BLaER1 (cell line): ENCODE results near the gene CCL13.

Source experiments
- H3K27ac ChIP-seq: shearing (Covaris generic); formaldehyde crosslinking; 2 replicates; pipeline ENCODE4 v1.8.1; 2022
- H3K27me3 ChIP-seq: shearing (Covaris generic); formaldehyde crosslinking; 2 replicates; pipeline ENCODE4 v1.8.1; 2022
- H3K36me3 ChIP-seq: shearing (Covaris generic); formaldehyde crosslinking; 2 replicates; pipeline ENCODE4 v1.8.1; 2022
- H3K4me1 ChIP-seq: shearing (Covaris generic); formaldehyde crosslinking; 2 replicates; pipeline ENCODE4 v1.8.1; 2022
- H3K4me2 ChIP-seq: shearing (Covaris generic); formaldehyde crosslinking; 2 replicates; pipeline ENCODE4 v1.8.1; 2022
- H3K4me3 ChIP-seq: shearing (Covaris generic); formaldehyde crosslinking; 2 replicates; pipeline ENCODE4 v1.8.1; 2022
- H3K9ac ChIP-seq: shearing (Covaris generic); formaldehyde crosslinking; 2 replicates; pipeline ENCODE4 v1.8.1; 2022
- H3K9me3 ChIP-seq: shearing (Covaris generic); formaldehyde crosslinking; 2 replicates; pipeline ENCODE4 v1.8.1; 2022
- H4K20me1 ChIP-seq: shearing (Covaris generic); formaldehyde crosslinking; 2 replicates; pipeline ENCODE4 v1.8.1; 2022
- Cebpa-rat ChIP-seq: shearing (Covaris generic); IDR thresholded peaks from 2 replicates; pipeline ENCODE4 v1.8.1; 2022

Gene CCL13

GRCh38 chr17:34337701-34338100, 18.6 kb upstream of the CCL13 start:
- H3K27ac ChIP-seq: no peak overlapping the region
- H3K36me3 ChIP-seq: no peaks in the 10 kb centered on the region
- peak overlapping the region; percentile 22; the same call in 1 of the 2 replicates for H3K4me2 ChIP-seq
- no peak overlapping the region for H3K4me3 ChIP-seq
- no peak for TF ChIP-seq Cebpa-rat
- H3K9ac ChIP-seq: no peak overlapping the region
- no peaks in the 10 kb centered on the region for H3K27me3 ChIP-seq
- peaks cover 8% of the 10 kb centered on the region; the same call in 1 of the 2 replicates for H3K4me1 ChIP-seq
- H3K9me3 ChIP-seq: no peaks in the 10 kb centered on the region
- H4K20me1 ChIP-seq: no peaks in the 10 kb centered on the region

- H3K4me1 ChIP-seq: peaks cover 8% of the 10 kb centered on the region; the same call in 1 of the 2 replicates
- H3K4me2 ChIP-seq: no peak overlapping the region
Measured at GRCh38 chr17:34339138-34339770, 17.0 kb upstream of the CCL13 start.

GRCh38 chr17:34341916-34342315, 14.4 kb upstream of the CCL13 start:
- Histone ChIP-seq H3K36me3 (no peaks in the 10 kb centered on the region), H3K4me1 (peaks cover 8% of the 10 kb centered on the region; the same call in 1 of the 2 replicates), H3K9ac (no peak overlapping the region), H3K27ac (no peak overlapping the region), H4K20me1 (no peaks in the 10 kb centered on the region), H3K4me2 (no peak overlapping the region), H3K4me3 (no peak overlapping the region), H3K27me3 (no peaks in the 10 kb centered on the region), H3K9me3 (no peaks in the 10 kb centered on the region)
- no peak for TF ChIP-seq Cebpa-rat

More at GRCh38 chr17:34339138-34339770, 17.0 kb upstream of the CCL13 start:
- Histone ChIP-seq H3K27me3 (no peaks in the 10 kb centered on the region), H3K9me3 (no peaks in the 10 kb centered on the region), H3K27ac (no peak overlapping the region), H3K36me3 (no peaks in the 10 kb centered on the region), H4K20me1 (no peaks in the 10 kb centered on the region), H3K4me3 (no peak overlapping the region), H3K9ac (no peak overlapping the region)
- TF ChIP-seq Cebpa-rat: no peak

- Histone ChIP-seq H3K9ac (no peak overlapping the region), H3K27ac (no peak overlapping the region), H3K4me2 (no peak overlapping the region), H3K9me3 (no peaks in the 10 kb centered on the region), H4K20me1 (no peaks in the 10 kb centered on the region), H3K4me3 (no peak overlapping the region), H3K27me3 (no peaks in the 10 kb centered on the region), H3K36me3 (no peaks in the 10 kb centered on the region), H3K4me1 (no peaks in the 10 kb centered on the region)
- TF ChIP-seq Cebpa-rat: no peak
Measured at GRCh38 chr17:34347063-34347462, 9.2 kb upstream of the CCL13 start.

- Histone ChIP-seq H3K4me3 (no peak overlapping the region), H4K20me1 (no peaks in the 10 kb centered on the region), H3K27ac (no peak overlapping the region), H3K27me3 (no peaks in the 10 kb centered on the region), H3K36me3 (no peaks in the 10 kb centered on the region), H3K9ac (no peak overlapping the region), H3K4me1 (no peaks in the 10 kb centered on the region), H3K9me3 (no peaks in the 10 kb centered on the region), H3K4me2 (no peak overlapping the region)
- TF ChIP-seq Cebpa-rat: no peak
Measured at GRCh38 chr17:34349751-34350150, 6.5 kb upstream of the CCL13 start.

- H3K9ac ChIP-seq: no peak overlapping the region
- H3K27ac ChIP-seq: no peak overlapping the region
- no peaks in the 10 kb centered on the region for H3K9me3 ChIP-seq
- no peaks in the 10 kb centered on the region for H3K27me3 ChIP-seq
- no peaks in the 10 kb centered on the region for H3K36me3 ChIP-seq
- H3K4me2 ChIP-seq: no peak overlapping the region
- TF ChIP-seq Cebpa-rat: no peak
- no peak overlapping the region for H3K4me3 ChIP-seq
- no peaks in the 10 kb centered on the region for H3K4me1 ChIP-seq
- H4K20me1 ChIP-seq: no peaks in the 10 kb centered on the region
Measured at GRCh38 chr17:34351096-34351495, 5.2 kb upstream of the CCL13 start.

- H3K36me3 ChIP-seq: no peaks in the 10 kb centered on the region
- H3K4me3 ChIP-seq: no peak overlapping the region
- no peaks in the 10 kb centered on the region for H3K9me3 ChIP-seq
- no peaks in the 10 kb centered on the region for H3K27me3 ChIP-seq
- H3K9ac ChIP-seq: no peak overlapping the region
- no peak for TF ChIP-seq Cebpa-rat
- H3K27ac ChIP-seq: no peak overlapping the region
- H4K20me1 ChIP-seq: no peaks in the 10 kb centered on the region
- no peaks in the 10 kb centered on the region for H3K4me1 ChIP-seq
- H3K4me2 ChIP-seq: no peak overlapping the region
Measured at GRCh38 chr17:34352191-34352590, 4.1 kb upstream of the CCL13 start.

GRCh38 chr17:34354637-34355036, 1.6 kb upstream of the CCL13 start:
- H3K4me2 ChIP-seq: no peak overlapping the region
- H3K4me3 ChIP-seq: no peak overlapping the region
- H3K27ac ChIP-seq: no peak overlapping the region
- no peaks in the 10 kb centered on the region for H3K36me3 ChIP-seq
- H3K4me1 ChIP-seq: peaks cover 3% of the 10 kb centered on the region
- no peak overlapping the region for H3K9ac ChIP-seq
- no peak for TF ChIP-seq Cebpa-rat
- H3K9me3 ChIP-seq: no peaks in the 10 kb centered on the region
- H4K20me1 ChIP-seq: no peaks in the 10 kb centered on the region
- no peaks in the 10 kb centered on the region for H3K27me3 ChIP-seq

GRCh38 chr17:34357398-34357797, 1.1 kb downstream of the CCL13 start:
- Histone ChIP-seq H4K20me1 (no peaks in the 10 kb centered on the region), H3K4me3 (no peak overlapping the region), H3K9ac (no peak overlapping the region), H3K27ac (no peak overlapping the region), H3K4me1 (peaks cover 31% of the 10 kb centered on the region), H3K4me2 (no peak overlapping the region), H3K9me3 (no peaks in the 10 kb centered on the region), H3K27me3 (no peaks in the 10 kb centered on the region), H3K36me3 (no peaks in the 10 kb centered on the region)
- TF ChIP-seq Cebpa-rat: no peak

GRCh38 chr17:34358631-34359030, 2.4 kb downstream of the CCL13 start:
- H3K4me2 ChIP-seq: no peak overlapping the region
- no peaks in the 10 kb centered on the region for H3K9me3 ChIP-seq
- H4K20me1 ChIP-seq: no peaks in the 10 kb centered on the region
- no peak overlapping the region for H3K27ac ChIP-seq
- TF ChIP-seq Cebpa-rat: no peak
- peaks cover 43% of the 10 kb centered on the region for H3K4me1 ChIP-seq
- no peak overlapping the region for H3K4me3 ChIP-seq
- no peaks in the 10 kb centered on the region for H3K36me3 ChIP-seq
- H3K27me3 ChIP-seq: no peaks in the 10 kb centered on the region
- H3K9ac ChIP-seq: no peak overlapping the region
